ENCODE measurements around the gene ZP2. TPM values are rescaled to one million over a fixed set of nuclear protein-coding genes. Genes with fewer than 3 reads are reported as not detected.
A peak's percentile ranks its signal among the peaks of the same experiment; 100 is the strongest.
"Not testable (repeated sequence)": the region's sequence is repeated elsewhere in the genome, so short reads cannot be mapped to it uniquely, and the experiment has no call there.

The ZP2 gene
- total and polyA plus RNA-seq, 9 of the 15 experiments (the other 6 are each of a cell fraction or from before 2014, with no cell fraction given): not detected

GRCh38 chr16:21153124-21153729, 58.1 kb downstream of the ZP2 start:
- not testable (repeated sequence) for ATAC-seq; H2AFZ ChIP-seq (ENCODE audit: low read depth, low read length); BruUV-seq (replicated peaks)

GRCh38 chr16:21152160-21153030, 59.0 kb downstream of the ZP2 start:
- CTCF ChIA-PET (ENCODE audit: low intra/inter-chr PET ratio): interaction anchor here (0.6 kb wide), 1 partner anchor 1070 kb away, joined by 3 read pairs; no protein-coding TSS in a partner anchor
- H3K27ac ChIP-seq (ENCODE audit: extremely low read depth, low read depth, low read length); H3K4me2 ChIP-seq (ENCODE audit: insufficient read depth, low read length); H3K4me1 ChIP-seq (replicated peaks in 1 of 2; ENCODE audit: control insufficient read depth in 2 of 2, insufficient read depth in 2 of 2, low read length in 2 of 2); H4K20me1 ChIP-seq (replicated peaks; ENCODE audit: control insufficient read depth, insufficient read depth, low read length); H3K9ac ChIP-seq (ENCODE audit: insufficient read depth in 1 of 2, low read depth in 2 of 2, low read length in 2 of 2); DNase-seq (ENCODE audit: extremely low read depth in 1 of 4, low spot score in 3 of 4); H2AFZ ChIP-seq (ENCODE audit: low read depth, low read length); POLR2A ChIA-PET; H3K9me3 ChIP-seq (replicated peaks; ENCODE audit: control insufficient read depth, insufficient read depth, low read depth, low read length); H3K36me3 ChIP-seq (ENCODE audit: control insufficient read depth, insufficient read depth, low read length); H3K4me3 ChIP-seq; BruUV-seq (replicated peaks); H3K79me2 ChIP-seq (ENCODE audit: control insufficient read depth, insufficient read depth, low read length); FAIRE-seq; ATAC-seq; H3K9me1 ChIP-seq (ENCODE audit: control insufficient read depth, insufficient read depth, low read length); H3K27me3 ChIP-seq (ENCODE audit: control insufficient read depth in 2 of 2, insufficient read depth in 2 of 2, low read length in 2 of 2): not testable (repeated sequence)
- WGBS (ENCODE audit: insufficient coverage, low coverage, missing lambda C conversion rate): 69% methylated on average over 29 of the region's 51 CpGs
- in situ Hi-C loops (cut with MboI): loop anchor here (10.0 kb wide), 1 partner anchor 1162 kb away; no protein-coding TSS in a partner anchor
- intact Hi-C loops (cut with micrococcal nuclease): loop anchor here (10.0 kb wide), 1 partner anchor 402 kb away; no protein-coding TSS in a partner anchor

More at GRCh38 chr16:21153124-21153729, 58.1 kb downstream of the ZP2 start:
- H3K79me2 ChIP-seq (ENCODE audit: control insufficient read depth, insufficient read depth, low read length); H4K20me1 ChIP-seq (replicated peaks; ENCODE audit: control insufficient read depth, insufficient read depth, low read length); H3K9me1 ChIP-seq (ENCODE audit: control insufficient read depth, insufficient read depth, low read length); H3K27me3 ChIP-seq (ENCODE audit: control insufficient read depth in 2 of 2, insufficient read depth in 2 of 2, low read length in 2 of 2); H3K9ac ChIP-seq (ENCODE audit: insufficient read depth in 1 of 2, low read depth in 2 of 2, low read length in 2 of 2); H3K4me2 ChIP-seq (ENCODE audit: insufficient read depth, low read length); POLR2A ChIA-PET; H3K27ac ChIP-seq (ENCODE audit: extremely low read depth, low read depth, low read length); DNase-seq (ENCODE audit: extremely low read depth in 1 of 4, low spot score in 3 of 4); H3K4me3 ChIP-seq; FAIRE-seq; H3K9me3 ChIP-seq (replicated peaks; ENCODE audit: control insufficient read depth, insufficient read depth, low read depth, low read length); H3K36me3 ChIP-seq (ENCODE audit: control insufficient read depth, insufficient read depth, low read length): not testable (repeated sequence)
- peaks cover 7 to 11% of the 10 kb centered on the region in 2 experiments for H3K4me1 ChIP-seq (replicated peaks in 1 of 2; ENCODE audit: control insufficient read depth in 2 of 2, insufficient read depth in 2 of 2, low read length in 2 of 2)
- intact Hi-C loops (cut with micrococcal nuclease) (loop anchor here (10.0 kb wide), 1 partner anchor 402 kb away; no protein-coding TSS in a partner anchor), in situ Hi-C loops (cut with MboI) (loop anchor here (10.0 kb wide), 1 partner anchor 1162 kb away; no protein-coding TSS in a partner anchor)
- 66% methylated on average over 9 of the region's 11 CpGs for WGBS (ENCODE audit: insufficient coverage, low coverage, missing lambda C conversion rate)
- CTCF ChIA-PET (ENCODE audit: low intra/inter-chr PET ratio): interaction anchor here (0.7 kb wide), 1 partner anchor 1528 kb away, joined by 4 read pairs; no protein-coding TSS in a partner anchor
- peak; percentile 47 for TF ChIP-seq NFYB (IDR thresholded peaks at IDR 0.05; ENCODE audit: extremely low read depth, insufficient read length)
